ENCODE measurements around the gene MYMK.

The MYMK gene

DNA sequence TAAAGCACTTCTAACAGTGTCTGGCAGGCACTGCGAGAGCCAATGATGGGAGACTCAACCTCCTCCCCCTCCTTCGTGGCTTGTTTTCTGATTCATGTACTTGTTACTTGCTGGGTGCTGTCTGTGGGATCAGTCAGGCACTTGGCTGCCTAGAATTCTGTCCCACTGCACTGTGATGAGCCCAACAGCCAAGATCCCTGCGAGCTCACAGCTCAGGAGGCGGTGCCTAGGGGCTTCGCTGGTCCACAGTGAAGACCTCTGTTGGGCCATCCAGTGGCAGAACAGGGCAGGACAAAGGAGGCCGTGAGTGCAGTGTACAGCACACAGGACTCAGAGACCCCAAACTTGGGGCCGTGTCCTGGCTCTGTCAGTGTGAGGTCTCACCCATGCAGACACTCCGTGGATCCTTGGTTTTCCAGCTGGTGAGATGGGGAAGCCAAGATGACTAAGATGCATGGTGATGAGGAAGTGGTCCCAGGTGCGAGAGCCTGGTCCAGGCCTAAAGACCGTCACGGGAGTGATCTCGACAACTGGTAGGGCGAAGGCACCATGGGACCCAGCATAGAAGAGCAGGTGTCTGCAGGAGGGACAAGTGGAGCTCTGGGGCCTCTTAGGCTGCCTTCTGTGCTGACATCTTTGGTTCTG is 19.5 kb downstream of the MYMK start:
- DNase-seq (ENCODE audit: low read depth): no peak

- DNase-seq (ENCODE audit: low read depth): no peak
Observed at GRCh38 chr9:133502112-133502511, 22.6 kb downstream of the MYMK start.

DNA sequence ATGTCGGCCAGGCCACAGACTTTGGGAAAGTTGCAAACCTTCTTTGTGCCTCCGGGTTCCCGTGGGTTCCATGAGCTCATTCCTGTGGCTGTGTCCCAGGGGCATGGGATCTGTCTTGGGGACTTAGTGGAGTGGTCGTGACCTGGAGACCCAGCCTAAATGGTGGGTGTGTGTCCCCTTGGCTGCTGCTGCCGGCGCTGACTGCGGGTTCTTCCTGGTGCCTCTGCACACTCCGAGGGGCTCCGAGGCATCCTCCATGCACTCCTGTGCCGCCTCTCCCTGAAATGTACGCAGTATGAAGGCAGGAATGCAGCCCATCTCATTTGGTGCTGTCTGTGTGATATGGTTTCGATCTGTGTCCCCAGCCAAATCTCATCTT is 24.9 kb downstream of the MYMK start:
- DNase-seq (ENCODE audit: low read depth): no peak

DNA sequence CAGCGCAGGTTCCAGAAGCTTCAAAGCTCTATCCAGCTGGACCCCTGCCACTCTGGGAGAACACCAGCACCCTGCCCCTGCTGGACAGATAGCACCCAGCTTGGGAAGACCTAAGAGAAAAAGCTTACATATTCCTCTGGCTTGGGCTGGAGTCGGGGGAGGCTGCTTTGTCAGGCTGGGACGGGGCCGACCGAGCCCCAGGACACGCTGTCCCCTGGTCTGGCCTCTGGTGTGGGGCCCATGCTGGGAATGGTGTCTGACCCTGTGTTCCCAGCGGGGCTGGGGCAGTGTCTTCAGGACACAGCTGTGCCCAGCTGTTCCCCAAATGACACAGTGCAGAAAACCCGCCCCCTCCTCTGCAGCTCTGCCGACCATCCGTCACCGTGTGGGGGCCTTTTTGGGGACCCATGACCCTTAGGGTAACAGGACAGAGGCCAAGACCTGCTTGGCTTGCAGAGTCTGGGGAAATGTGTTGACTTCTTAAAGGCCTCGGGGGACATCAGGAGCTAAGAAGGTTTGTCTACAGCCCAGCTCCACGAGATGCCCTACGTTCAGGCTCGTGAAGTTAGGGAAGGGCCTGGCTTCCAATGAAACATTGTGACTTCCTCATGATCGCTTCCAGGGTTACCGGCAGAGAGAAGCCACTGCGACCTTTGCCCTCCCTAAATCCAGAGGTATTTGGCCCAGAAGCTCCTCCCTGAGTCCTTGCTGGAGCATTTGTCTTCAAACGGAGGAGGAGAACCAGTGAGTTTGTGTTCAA is 25.4 kb downstream of the MYMK start:
- no peak for DNase-seq (ENCODE audit: low read depth)

DNA sequence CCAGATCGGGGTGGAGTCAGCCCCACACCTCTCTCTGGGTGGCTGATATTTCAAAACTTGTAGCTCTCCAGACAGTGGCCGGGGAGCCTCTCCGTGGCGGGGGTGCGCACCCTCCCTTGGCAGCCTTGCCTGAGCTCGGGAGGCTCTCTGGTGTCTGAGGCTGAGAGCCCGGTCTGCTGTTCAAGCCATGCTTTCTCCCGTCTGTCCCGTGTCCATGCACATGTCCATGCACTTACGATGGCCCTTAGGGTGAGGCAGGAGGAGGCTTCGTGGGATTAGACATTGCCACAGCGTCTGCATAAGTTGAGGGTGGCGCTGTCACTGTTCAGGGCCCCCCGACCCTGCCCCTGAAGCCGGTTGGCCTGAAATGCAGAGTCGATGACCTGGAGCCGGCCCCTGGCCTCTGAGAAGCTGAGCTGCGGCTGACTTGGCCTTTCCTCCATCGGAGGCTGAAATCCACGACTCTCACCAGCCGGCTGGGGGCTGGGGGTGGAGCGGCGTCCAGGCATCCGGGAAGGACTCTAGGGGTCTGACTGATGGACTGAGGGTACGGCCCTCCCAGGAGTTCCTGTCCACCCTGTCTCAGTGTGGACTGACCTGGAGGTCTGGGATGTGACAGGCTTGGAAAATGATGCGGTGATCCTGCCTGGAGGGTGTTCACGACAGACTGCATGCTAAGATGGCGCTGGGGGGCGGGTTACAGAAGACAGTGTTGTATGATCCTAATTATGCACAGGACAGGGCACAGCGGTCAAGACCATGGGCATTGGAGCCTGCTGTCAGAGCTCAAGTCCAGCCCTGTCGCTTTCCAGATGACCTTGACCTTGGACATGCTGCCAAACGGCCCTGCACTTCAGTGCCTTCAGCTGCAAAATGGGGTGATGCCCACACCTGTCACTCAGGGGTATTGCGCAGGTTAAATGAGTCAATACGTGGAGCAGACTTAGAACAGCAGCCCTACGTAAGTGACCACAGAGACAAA is 27.6 kb downstream of the MYMK start:
- DNase-seq (ENCODE audit: low read depth): no peak

GRCh38 chr9:133495327-133496293 is 29.1 kb downstream of the MYMK start:
- DNase-seq (ENCODE audit: low read depth): no peak

DNA sequence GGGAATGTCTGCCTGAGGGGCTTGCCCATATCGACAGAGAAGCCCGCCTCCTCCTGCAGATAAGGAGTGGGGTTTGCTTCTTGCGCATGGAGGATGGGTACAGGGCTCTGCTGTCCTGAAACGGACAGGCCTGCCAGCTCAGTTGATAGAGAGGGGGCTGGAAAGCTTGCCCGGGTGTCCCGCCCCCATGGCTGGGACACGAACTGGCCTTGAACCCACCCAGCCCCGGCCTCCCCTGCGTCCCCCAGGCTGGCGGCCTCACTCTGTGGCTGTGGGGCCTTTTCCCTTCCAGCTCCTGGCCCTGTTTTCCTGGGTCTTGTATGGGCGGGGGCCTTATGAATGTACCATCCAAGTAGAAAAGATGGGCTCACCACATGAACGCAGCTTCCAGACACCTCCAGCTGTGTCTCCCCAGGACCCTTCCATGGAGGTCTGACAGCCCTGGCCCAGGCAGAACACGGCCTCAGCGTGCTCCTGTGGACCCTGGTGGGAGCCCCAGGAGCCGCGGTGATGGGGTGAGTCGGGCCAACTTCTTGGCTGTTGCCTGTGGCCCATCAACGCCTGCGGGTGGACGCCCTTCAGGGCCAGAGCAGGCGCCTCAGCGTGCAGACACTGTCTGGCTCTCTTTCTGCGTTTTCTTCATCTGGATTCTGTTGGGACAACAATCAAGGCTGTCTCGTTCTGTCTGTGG is 30.0 kb downstream of the MYMK start:
- DNase-seq (ENCODE audit: low read depth): no peak

GRCh38 chr9:133493845-133494540 is 30.8 kb downstream of the MYMK start:
- DNase-seq (ENCODE audit: low read depth): no peak

- no peak for DNase-seq (ENCODE audit: low read depth)
Observed at GRCh38 chr9:133493428-133493827, 31.3 kb downstream of the MYMK start.

GRCh38 chr9:133492061-133493021 is 32.4 kb downstream of the MYMK start:
- no peak for DNase-seq (ENCODE audit: low read depth)

DNA sequence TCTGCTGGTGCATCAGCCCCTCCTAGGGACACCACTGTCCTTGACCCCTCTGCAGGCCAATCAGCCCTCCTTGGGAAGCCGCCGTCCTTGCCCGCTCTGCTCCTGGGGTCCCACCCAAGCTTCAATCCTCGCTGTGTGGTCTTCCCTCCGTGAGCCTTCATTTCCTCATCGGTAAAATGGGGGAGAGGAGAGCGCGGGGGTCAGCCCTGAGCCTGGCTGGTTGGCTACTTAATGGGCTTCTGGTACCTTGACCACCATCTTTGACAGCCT is 33.2 kb downstream of the MYMK start:
- no peak for DNase-seq (ENCODE audit: low read depth)

GRCh38 chr9:133490865-133491655 is 33.7 kb downstream of the MYMK start:
- no peak for DNase-seq (ENCODE audit: low read depth)

DNA sequence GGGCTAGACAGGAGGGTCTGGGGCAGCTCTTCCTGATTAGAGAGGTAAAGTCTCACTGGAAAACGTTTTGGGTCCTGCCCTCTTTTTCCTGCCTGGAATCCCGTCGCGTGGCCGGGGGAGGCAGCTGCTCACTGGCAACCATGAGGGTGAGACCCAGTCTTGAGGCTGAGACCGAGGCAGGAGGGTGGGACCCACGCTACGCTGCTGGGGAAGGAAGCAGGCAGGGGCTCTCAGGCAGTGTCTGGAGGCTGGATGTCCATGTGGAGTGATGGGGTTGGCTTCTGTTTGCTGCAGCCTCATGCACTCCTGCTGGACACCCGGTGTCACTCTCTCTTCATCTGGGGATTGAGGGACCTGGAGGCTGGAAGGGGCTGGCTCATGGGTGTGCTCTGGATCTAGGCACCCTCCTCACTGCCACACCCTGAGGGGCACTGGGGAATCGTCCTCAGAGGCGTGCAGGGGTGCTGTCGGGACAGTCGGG is 34.5 kb downstream of the MYMK start:
- no peak for DNase-seq (ENCODE audit: low read depth)

- no peak for DNase-seq (ENCODE audit: low read depth)
Observed at GRCh38 chr9:133489253-133490190, 35.2 kb downstream of the MYMK start.

DNA sequence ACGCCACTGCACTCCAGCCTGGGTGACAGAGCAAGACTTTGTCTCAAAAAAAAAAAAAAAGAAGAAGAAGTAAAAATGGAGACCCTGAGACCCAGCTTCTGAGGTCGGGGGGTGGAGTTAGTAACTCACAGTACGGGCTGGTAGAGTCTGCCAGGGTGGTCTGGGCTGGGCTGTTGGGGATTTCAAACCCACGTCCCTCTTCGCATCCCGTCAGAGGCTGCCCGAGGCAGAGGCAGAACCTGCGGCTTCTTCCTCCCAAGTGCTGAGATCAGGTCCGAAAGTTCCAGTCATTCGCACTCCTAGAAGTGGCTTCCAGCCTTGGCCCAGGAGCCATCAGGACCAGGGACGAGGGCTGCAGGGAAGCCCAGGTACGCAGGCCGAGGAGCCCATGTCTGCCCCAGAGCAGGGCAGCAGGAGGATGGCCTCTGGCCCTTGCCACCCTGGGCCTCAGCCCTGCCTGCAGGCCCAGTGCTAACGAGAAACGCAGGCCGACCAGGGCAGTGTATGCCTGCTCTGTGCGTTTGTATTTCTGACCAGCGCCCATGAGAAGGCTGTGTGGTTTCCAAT is 36.0 kb downstream of the MYMK start:
- no peak for DNase-seq (ENCODE audit: low read depth)

GRCh38 chr9:133487331-133487725 is 37.4 kb downstream of the MYMK start:
- DNase-seq (ENCODE audit: low read depth): no peak
